ENCODE measurements around the gene TCF7. TPM values are rescaled to one million over a fixed set of nuclear protein-coding genes. Genes with fewer than 3 reads are reported as not detected.

TCF7 gene
- total and polyA plus RNA-seq, 2 of the 13 experiments (the other 11 are each of a cell fraction or from before 2014, with no cell fraction given): 6.3 to 6.8 TPM

- H3K36me3 ChIP-seq (replicated peaks in 1 of 2; ENCODE audit: control insufficient read depth in 1 of 2, insufficient read depth in 2 of 2, low read length in 2 of 2): peaks cover 3 to 15% of the 10 kb centered on the region in 2 experiments; a peak in 4 of 5 replicates
- FAIRE-seq: no peak
- H3K9me3 ChIP-seq (ENCODE audit: low read length): no peaks in the 10 kb centered on the region
- in situ Hi-C loops (cut with HindIII; ENCODE audit: extremely low pct_ligation_motif_present, low pct_unique_long_range_greater_than_20kb) (no loop called here), intact Hi-C loops (cut with micrococcal nuclease; ENCODE audit: unreplicated experiment) (no loop called here)
- no peak overlapping the region for H3K27ac ChIP-seq (ENCODE audit: extremely low read length, insufficient read depth, low read length)
- no peak overlapping the region for H3K9ac ChIP-seq (ENCODE audit: insufficient read depth, low read depth, low read length)
- BruUV-seq (replicated peaks): no TSS peak
- ATAC-seq: no peak
- H4K20me1 ChIP-seq (ENCODE audit: insufficient read depth, low read length): no peaks in the 10 kb centered on the region
- TF ChIP-seq RXRA (CRISPR knock-in tag; IDR thresholded peaks at IDR 0.05) (no peak), ZBTB40 (IDR thresholded peaks at IDR 0.05) (no peak), ZBTB40 (CRISPR knock-in tag; IDR thresholded peaks at IDR 0.05) (no peak), ZBTB37 (CRISPR knock-in tag; IDR thresholded peaks at IDR 0.05) (no peak), THRA (CRISPR knock-in tag; IDR thresholded peaks at IDR 0.05; ENCODE audit: borderline replicate concordance) (no peak)
- no peak overlapping the region for H3K4me3 ChIP-seq (replicated peaks in 1 of 3; ENCODE audit: insufficient read depth in 1 of 3, low read depth in 2 of 3, low read length in 3 of 3)
- H3K4me2 ChIP-seq (ENCODE audit: low read depth, low read length): no peak overlapping the region
- H3K4me1 ChIP-seq (ENCODE audit: insufficient read depth, low read length): peaks cover 38% of the 10 kb centered on the region
- 97% methylated on average over 12 of the region's 17 CpGs for WGBS (ENCODE audit: low lambda C conversion rate)
- no peak overlapping the region for H2AFZ ChIP-seq (ENCODE audit: low read length)
- no peak for DNase-seq (ENCODE audit: low spot score)
- H3K27me3 ChIP-seq (ENCODE audit: control insufficient read depth in 1 of 2, insufficient read depth in 2 of 2, low read length in 2 of 2): no peaks in the 10 kb centered on the region
- ChIA-PET POLR2A (no interaction called here), CTCF (ENCODE audit: low intra/inter-chr PET ratio, low total read pairs) (no interaction called here)
- peaks cover 2% of the 10 kb centered on the region for H3K79me2 ChIP-seq (ENCODE audit: insufficient read depth, low read length)
Observed at GRCh38 chr5:134120386-134121138, 6.1 kb downstream of the TCF7 start.

Data from HepG2 (cell line).